Fibroblast of villous mesenchyme (primary cell): ENCODE measurements around the gene CCKAR. TPM values are rescaled to one million over a fixed set of nuclear protein-coding genes. Genes with fewer than 3 reads are reported as not detected.

Experiments
- DNase-seq: peaks from one replicate; pipeline ENCODE4 v3.0.0-alpha.2; 2010; ENCODE audit warnings: low read depth
- H3K4me3 ChIP-seq: 2 replicates; pipeline ENCODE4 v1.5.1; 2011; ENCODE audit warnings: low read depth, mild to moderate bottlenecking, low read length
- total RNA-seq: library from RNA; depleted of rRNA; stranded (reverse); fragments of >200 nt; gene quantifications from 2 replicates; pipeline ENCODE4 v1.2.3, GENCODE V29; 2012
- TF ChIP-seq, protein P1 (sequence below): IDR thresholded peaks from 2 replicates; pipeline ENCODE4 v1.5.1; 2012; ENCODE audit warnings: low read depth, mild to moderate bottlenecking, low read length; ENCODE audit not compliant: insufficient read depth

CCKAR gene
- total RNA-seq, 1 donor, result 0.43 TPM

DNA sequence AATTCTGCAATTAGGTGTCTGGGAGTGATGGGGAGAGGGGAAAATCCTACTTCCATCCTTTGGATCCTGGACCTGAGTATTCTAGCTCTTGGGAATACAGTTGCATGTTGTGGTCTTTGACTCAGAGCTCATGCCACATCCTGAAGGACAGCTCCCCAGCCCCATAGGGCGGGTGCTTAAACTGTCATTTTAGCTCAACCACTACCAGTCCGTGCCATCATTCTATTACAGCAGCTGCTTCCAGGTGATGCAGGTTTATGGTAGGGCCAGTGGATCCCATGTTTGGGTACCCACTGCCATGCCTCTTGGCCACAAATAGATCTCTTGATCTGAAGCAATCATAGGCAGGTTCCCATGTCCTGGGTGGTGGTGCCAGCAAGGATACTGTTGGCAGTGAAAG lies 34.7 kb downstream of the CCKAR start:
- DNase-seq, result no peak
- H3K4me3 ChIP-seq, result no peak overlapping the region
- TF ChIP-seq, protein P1, sequence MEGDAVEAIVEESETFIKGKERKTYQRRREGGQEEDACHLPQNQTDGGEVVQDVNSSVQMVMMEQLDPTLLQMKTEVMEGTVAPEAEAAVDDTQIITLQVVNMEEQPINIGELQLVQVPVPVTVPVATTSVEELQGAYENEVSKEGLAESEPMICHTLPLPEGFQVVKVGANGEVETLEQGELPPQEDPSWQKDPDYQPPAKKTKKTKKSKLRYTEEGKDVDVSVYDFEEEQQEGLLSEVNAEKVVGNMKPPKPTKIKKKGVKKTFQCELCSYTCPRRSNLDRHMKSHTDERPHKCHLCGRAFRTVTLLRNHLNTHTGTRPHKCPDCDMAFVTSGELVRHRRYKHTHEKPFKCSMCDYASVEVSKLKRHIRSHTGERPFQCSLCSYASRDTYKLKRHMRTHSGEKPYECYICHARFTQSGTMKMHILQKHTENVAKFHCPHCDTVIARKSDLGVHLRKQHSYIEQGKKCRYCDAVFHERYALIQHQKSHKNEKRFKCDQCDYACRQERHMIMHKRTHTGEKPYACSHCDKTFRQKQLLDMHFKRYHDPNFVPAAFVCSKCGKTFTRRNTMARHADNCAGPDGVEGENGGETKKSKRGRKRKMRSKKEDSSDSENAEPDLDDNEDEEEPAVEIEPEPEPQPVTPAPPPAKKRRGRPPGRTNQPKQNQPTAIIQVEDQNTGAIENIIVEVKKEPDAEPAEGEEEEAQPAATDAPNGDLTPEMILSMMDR, result no peak

DNA sequence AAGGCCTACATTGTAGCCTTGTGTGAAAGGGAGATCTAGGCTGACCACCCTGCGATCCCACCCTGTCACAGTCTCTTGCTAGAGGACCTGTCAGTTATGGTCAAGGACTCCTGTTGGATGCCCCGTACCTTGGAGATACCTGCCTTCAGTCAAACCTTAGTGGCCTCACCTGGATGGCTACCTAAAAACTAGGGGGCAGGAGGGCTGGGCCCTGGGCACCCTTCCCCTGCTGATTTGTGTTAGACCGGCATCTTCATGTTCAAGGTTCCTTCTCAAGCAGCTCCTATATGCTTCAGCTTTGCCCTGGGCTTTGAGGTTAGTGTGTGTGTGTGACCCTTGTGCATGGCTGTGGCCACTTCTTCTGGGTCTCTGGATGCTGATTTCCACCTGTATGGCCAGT lies 35.3 kb downstream of the CCKAR start:
- H3K4me3 ChIP-seq, result no peak overlapping the region
- DNase-seq, result no peak
- TF ChIP-seq, protein P1, result no peak

DNA sequence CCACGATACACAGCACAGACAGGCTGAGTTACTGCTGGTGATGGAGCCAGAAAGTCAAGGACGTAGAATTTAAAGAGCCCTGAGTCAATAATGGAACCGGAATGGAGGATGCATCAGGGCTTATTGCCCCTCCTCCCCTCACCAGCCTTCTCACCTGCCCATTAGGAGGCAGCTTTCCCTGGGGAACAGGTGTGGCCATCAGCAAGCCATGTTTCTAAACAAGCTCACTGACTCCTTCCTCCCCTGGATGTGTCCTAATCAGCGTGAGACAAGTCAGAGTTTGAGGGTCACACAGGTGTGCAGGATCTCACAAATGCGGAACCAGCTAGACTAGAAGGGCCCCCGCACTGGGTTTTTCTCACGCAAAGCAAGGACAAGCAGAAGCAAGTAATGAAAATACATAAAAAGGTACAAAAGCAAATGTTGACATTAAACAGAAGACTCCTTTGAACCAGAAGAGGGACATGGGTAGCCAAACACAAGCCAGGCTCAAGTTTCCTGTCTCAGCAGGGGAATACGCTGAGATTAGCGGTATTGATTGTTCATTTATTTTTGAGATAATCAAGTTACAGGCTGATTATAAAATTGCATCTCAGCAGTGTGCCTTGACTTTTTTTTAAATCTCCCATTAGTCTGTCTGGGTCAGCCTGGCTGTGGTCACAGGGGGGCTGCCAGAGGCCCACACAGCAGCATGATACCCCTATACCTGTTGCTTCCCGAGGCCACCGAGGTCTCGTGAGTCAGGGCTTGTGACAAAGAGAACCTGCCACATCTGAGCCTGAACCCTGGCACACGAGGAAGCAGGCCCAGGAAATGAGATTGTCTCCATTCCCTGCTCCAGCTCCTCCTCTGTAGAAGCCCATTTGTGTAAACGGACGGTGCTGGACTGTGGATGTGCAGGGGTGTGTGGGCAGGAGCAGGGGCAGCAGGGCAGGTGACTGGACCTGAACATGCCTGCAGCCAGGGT lies 37.4 kb downstream of the CCKAR start:
- TF ChIP-seq, protein P1, result no peak
- DNase-seq, result no peak
- no peak overlapping the region for H3K4me3 ChIP-seq

DNA sequence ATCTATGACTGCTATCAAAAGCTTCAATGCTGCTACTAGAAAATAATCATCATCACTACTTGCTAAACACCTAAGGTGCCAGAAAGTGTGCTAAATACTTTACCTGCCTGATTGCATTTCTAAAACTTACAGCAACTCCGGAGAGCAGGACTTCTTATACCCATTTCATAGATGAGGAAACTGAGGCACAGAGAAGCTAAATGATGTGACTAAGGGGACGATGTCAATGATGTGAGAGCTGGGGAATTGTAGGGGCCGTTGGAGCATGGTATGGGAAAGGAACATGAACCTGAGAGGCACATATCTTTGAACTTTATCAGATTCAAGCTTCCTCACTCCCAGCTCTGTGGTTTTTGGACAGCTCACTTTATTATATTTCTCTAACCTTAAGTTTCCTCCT lies 38.7 kb downstream of the CCKAR start:
- DNase-seq, result no peak
- TF ChIP-seq, protein P1, result no peak

DNA sequence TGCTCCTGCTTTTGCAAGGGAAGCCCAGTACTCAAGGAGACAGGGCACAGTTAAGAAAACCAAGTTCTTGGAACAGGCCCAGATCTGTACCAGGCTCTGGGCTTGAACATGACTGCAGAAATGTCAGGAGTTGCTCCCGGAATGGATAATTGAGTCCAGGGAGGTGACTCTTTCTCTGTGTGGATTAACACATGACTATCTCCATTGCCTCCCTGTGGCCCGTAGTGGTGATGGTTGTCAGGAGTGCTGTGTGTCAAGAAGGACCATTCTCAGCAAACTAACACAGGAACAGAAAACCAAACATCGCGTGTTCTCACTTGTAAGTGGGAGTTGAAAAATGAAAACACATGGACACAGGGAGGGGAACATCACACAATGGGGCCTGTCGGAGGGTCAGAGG lies 39.9 kb downstream of the CCKAR start:
- TF ChIP-seq, protein P1, result no peak
- no peak overlapping the region for H3K4me3 ChIP-seq
- no peak for DNase-seq

More for the DNA sequence above, 38.7 kb downstream of the CCKAR start:
- H3K4me3 ChIP-seq, result no peak overlapping the region

DNA sequence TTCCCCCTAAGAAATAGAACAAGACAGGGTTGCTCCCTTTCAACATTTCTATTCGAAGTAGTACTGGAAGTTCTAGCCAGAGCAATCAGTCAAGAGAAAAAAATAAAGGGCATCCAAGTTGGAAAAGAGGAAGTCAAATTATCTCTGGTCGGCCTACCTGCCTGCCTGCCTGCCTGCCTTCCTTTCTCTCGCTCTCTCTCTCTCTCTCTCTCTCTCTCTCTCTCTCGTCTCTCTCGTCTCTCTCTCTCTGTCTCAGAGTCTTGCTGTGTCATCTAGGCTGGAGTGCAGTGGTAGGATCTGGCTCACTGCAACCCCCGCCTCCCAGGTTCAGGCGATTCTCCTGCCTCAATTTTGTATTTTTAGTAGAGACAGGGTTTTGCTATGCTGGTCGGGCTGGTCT lies 42.9 kb downstream of the CCKAR start:
- no peak for DNase-seq
- H3K4me3 ChIP-seq, result no peak overlapping the region
- TF ChIP-seq, protein P1, result no peak
